HCEC 1CT (cell line): Measurements from ENCODE around the gene TUB.

Source experiments
- DNase-seq: peaks from one replicate; pipeline ENCODE4 v3.0.0-alpha.2; 2017

TUB gene

DNA sequence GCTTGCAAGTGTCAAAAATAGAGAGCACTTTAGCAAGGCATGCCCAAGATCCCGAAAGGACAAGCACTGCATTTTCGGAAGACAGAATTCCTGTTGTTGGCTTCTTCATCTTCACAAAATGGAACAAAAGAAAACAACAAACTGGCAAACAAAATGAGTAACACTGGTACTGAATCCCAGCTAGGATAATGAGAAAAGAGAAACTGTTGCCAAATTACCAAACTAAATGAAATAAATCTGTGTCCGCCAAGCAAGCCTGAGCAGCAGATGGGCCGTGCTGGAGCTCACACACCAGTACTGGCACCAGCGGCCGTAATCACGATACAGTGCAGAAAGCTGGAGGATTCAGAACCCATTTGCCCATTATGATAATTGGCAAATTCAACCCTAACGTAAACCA lies 30.6 kb downstream of the TUB start:
- DNase-seq, result no peak

DNA sequence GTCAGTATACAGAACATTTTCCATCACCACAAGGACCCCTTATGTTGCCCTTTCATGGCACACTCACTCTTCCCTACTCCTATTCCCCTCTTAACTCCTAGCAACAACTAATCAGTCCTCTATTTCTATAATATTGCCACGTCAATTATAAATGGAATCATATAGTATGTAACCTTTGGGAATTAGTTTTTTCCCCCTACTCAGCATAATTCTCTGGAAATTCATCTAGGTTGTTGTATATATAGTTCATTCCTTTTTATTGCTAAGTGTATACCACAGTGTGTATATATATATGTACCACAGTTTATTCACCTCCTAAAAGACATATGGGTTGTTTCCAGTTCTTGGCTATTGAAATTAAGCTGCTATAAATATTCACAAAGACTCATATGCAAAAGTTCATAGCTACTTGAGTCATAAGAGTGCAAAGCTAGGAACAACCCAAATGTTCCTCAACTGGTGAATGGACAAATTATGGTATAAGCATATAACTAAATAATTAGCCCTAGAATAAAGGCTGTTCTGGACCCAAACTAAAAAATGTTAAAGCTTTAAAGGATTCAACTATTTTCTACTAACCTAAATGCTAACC lies 41.3 kb downstream of the TUB start:
- DNase-seq, result no peak

DNA sequence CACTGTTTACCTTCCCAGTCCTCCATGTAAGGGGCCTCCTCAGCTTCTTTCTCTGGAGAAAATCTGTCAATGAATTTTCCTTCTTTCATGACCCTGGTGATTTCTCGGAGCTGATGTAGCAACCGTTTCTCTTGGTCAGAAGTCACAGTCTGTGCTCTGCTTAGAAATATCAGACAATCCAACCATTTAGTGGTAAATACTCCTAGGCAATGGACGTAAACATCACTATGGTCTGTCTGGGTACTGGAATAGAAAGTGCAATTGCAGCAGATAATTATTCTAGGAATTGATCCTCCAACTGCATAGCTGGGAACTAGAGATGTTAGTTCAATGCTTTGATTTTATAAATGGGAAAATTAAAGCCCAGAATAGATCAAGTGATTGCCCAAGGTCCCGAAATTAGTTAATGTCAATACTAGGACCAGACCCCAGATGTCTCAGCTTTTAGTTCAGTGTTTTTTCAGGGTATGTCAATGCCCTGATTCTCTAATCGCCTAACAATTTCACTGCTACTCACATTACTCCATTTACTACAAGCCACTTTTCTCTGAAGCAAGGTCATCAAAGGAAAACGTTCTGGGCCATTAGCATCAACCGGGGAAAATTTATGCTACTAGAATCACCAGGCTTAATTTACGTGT lies 45.8 kb downstream of the TUB start:
- DNase-seq, result no peak

DNA sequence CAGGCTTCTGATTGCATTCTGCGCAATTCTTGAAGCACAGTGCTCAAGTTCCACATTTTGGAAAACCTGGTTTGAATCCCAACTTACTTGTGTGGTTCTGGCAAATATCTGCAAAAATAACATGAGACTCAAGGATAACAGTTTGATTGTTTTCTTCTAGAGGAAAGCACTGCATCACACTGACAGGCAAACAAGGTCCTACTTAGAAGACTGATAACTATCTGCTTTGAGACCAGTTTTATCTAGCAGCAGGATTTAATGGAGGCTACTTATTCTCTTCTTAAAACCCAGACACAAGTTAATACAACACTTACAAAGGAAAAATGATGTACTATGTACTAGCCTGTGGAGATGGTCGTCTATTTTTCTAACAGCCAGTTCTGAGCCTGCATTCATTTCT lies 46.4 kb downstream of the TUB start:
- no peak for DNase-seq

DNA sequence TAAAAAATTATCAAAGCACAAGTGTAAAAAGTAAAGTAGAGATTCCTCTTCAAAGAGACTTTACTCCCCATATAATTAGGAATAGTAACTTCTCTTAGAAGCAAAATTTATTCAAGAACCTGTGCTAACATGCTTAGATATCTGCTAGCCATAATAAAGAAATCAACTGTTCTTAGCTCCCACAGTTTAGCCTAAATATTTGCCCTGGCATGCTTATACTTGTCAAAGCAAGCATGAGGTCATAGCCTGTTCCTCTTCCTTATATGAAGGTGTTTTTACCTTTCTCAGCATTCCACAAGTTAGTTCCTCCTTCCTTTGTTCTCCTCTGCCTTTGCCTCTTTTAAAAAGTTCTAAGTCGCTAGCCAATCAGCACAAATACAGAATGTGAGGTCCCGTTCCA lies 57.5 kb downstream of the TUB start:
- no peak for DNase-seq

DNA sequence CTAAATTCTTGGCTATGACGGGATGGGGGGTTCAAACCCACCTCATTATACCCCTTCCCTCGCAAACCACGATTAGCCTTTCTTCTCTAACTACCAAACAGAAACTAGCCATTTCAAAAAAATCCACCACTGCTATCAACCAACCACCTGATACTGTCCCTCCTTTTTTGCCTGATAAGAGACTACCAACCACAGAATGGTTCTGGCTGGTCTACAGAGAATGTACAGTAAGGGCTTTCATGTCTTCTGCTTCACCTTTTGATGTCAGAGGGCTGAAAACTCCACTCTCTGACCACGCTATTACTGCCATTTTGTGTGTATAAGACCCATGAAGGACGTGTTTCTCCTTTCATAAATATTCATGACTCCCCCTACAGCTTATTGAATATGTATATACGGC lies 68.7 kb downstream of the TUB start:
- no peak for DNase-seq
